ENCODE results near the gene SAPCD2.

Gene SAPCD2

GRCh38 chr9:137030538-137031527, 39.5 kb downstream of the SAPCD2 start:
- DNase-seq: peak in 1 of 4 experiments; percentile 25

- DNase-seq: no peak
These were observed 40.4 kb downstream of the SAPCD2 start for GRCh38 chr9:137030006-137030405.

GRCh38 chr9:137029058-137029936, 41.1 kb downstream of the SAPCD2 start:
- peak; percentile 43 to 76 (median 64) for DNase-seq

- DNase-seq: peak; percentile 36 to 57 (median 46)
These were observed 41.9 kb downstream of the SAPCD2 start for GRCh38 chr9:137028263-137029057.

GRCh38 chr9:137027369-137028262, 42.7 kb downstream of the SAPCD2 start, which contains the start of gene ABCA2:
Gene ABCA2 (minus strand): TSS chr9:137028237. CDS start chr9:137028140, 97 bp downstream.
- DNase-seq: no peak

GRCh38 chr9:137026828-137027227, 43.5 kb downstream of the SAPCD2 start:
- DNase-seq: no peak

GRCh38 chr9:137026384-137026783, 44.0 kb downstream of the SAPCD2 start:
- no peak for DNase-seq

- DNase-seq: no peak
These were observed 44.8 kb downstream of the SAPCD2 start for GRCh38 chr9:137025517-137025966.

GRCh38 chr9:137023583-137023991, 46.8 kb downstream of the SAPCD2 start:
- no peak for DNase-seq

GRCh38 chr9:137023157-137023556, 47.2 kb downstream of the SAPCD2 start:
- DNase-seq: no peak

GRCh38 chr9:137022662-137023008, 47.7 kb downstream of the SAPCD2 start:
- DNase-seq: no peak

GRCh38 chr9:137021979-137022661, 48.2 kb downstream of the SAPCD2 start:
- DNase-seq: peak; percentile 46 to 51 (median 48)

GRCh38 chr9:137021568-137021978, 48.8 kb downstream of the SAPCD2 start:
- no peak for DNase-seq

GRCh38 chr9:137020771-137021567, 49.4 kb downstream of the SAPCD2 start:
- no peak for DNase-seq

GRCh38 chr9:137019891-137020683, 50.3 kb downstream of the SAPCD2 start:
- DNase-seq: no peak

- DNase-seq: no peak
These were observed 51.4 kb downstream of the SAPCD2 start for GRCh38 chr9:137018761-137019559.

- no peak for DNase-seq
These were observed 52.4 kb downstream of the SAPCD2 start for GRCh38 chr9:137017791-137018497.

All from activated CD4-positive, CD25-positive, alpha-beta regulatory T cell (primary cell).